HepG2 (cell line): ENCODE results near the gene MAMSTR. TPM values are rescaled to one million over a fixed set of nuclear protein-coding genes. Genes with fewer than 3 reads are reported as not detected.

Experiments used
- AHR ChIP-seq: IDR thresholded peaks from 2 replicates; pipeline ENCODE4 v1.6.1; 2018; ENCODE audit warnings: missing genetic modification reagents, missing compliant biosample characterization
- EEA1 ChIP-seq: sonication (generic); formaldehyde crosslinking; IDR thresholded peaks from 2 replicates; pipeline ENCODE4 v1.5.1; 2020; ENCODE audit warnings: mild to moderate bottlenecking, missing genetic modification reagents, borderline replicate concordance
- HDAC2 ChIP-seq: sonication (generic); formaldehyde crosslinking; IDR thresholded peaks from 2 replicates; pipeline ENCODE4 v1.4.0; 2020; ENCODE audit warnings: missing genetic modification reagents
- HOXA5 ChIP-seq: sonication (generic); formaldehyde crosslinking; IDR thresholded peaks from 2 replicates; pipeline ENCODE4 v1.4.0; 2020; ENCODE audit warnings: missing genetic modification reagents
- MEIS1 ChIP-seq: sonication (generic); formaldehyde crosslinking; IDR thresholded peaks from 2 replicates; pipeline ENCODE4 v1.9.0; 2021; ENCODE audit warnings: mild to moderate bottlenecking, missing genetic modification reagents, moderate library complexity, borderline replicate concordance
- NCOA2 ChIP-seq: sonication (generic); formaldehyde crosslinking; IDR thresholded peaks from 2 replicates; pipeline ENCODE4 v1.8.0; 2022; ENCODE audit warnings: inconsistent platforms
- NFE2L2 ChIP-seq: fragments of 150-350 bp; IDR thresholded peaks from 2 replicates; pipeline ENCODE4 v1.6.1; 2014; ENCODE audit warnings: low read length
- NR2C2 ChIP-seq: sonication (generic); formaldehyde crosslinking; IDR thresholded peaks from 2 replicates; pipeline ENCODE4 v1.4.0; 2020; ENCODE audit warnings: missing genetic modification reagents, mild to moderate bottlenecking, moderate library complexity, borderline replicate concordance
- RXRA ChIP-seq: sonication (generic); formaldehyde crosslinking; IDR thresholded peaks from 2 replicates; pipeline ENCODE4 v1.5.1; 2020; ENCODE audit warnings: missing genetic modification reagents
- SOX13 ChIP-seq, 3 experiments: fragments of 450-650 bp in 1 of 3; sonication (generic) in 1 of 3; formaldehyde crosslinking in 1 of 3; IDR thresholded peaks in 2 of 3; conservative IDR thresholded peaks in 1 of 3; 2 replicates each; pipeline versions ENCODE4 v1.5.0 to v1.6.1; 2016 to 2020; ENCODE audit warnings: antibody characterized with exemption in 1 of 3, mild to moderate bottlenecking in 1 of 3, missing compliant biosample characterization in 1 of 3, missing genetic modification reagents in 1 of 3, moderate library complexity in 1 of 3
- U2AF1 ChIP-seq: fragments of 200-400 bp; formaldehyde crosslinking; optimal IDR thresholded peaks from 2 replicates; pipeline ENCODE3; 2017; ENCODE audit warnings: mild to moderate bottlenecking, low read depth, low read length
- ZNF558 ChIP-seq: sonication (generic); formaldehyde crosslinking; IDR thresholded peaks from 2 replicates; pipeline ENCODE4 v1.9.0; 2022; ENCODE audit warnings: mild to moderate bottlenecking, missing genetic modification reagents, borderline replicate concordance
- polyA plus RNA-seq, 8 experiments: library from polyadenylated mRNA; depleted of rRNA in 3 of 8; stranded (reverse) in 7 of 8; unstranded in 1 of 8; fragments of >200 nt; fragmentation: Illumina TruSeq in 4 of 8; extraction: Trizol in 4 of 8; gene quantifications; 2 replicates each; pipeline versions ENCODE4 v1.2.1 to v1.2.3, GENCODE V29; 2011 to 2016; ENCODE audit warnings: low read depth in 4 of 8, missing spikeins in 1 of 8, mixed read lengths in 1 of 8; ENCODE audit not compliant: insufficient read depth in 1 of 8
- total RNA-seq, 5 experiments: library from RNA; depleted of rRNA; stranded (reverse); fragments of >200 nt; fragmentation: Illumina TruSeq; extraction: Trizol; gene quantifications; 2 replicates each; pipeline ENCODE4 v1.2.3, GENCODE V29; 2016; ENCODE audit warnings: low read depth in 1 of 5
- TF ChIP-seq, protein P1 (sequence below): sonication (generic); formaldehyde crosslinking; IDR thresholded peaks from 2 replicates; pipeline ENCODE4 v1.4.0; 2020; ENCODE audit warnings: low read depth, missing genetic modification reagents
- TF ChIP-seq, protein P2 (sequence below): sonication (generic); formaldehyde crosslinking; IDR thresholded peaks from 2 replicates; pipeline ENCODE4 v1.4.0; 2020; ENCODE audit warnings: missing genetic modification reagents
- TF ChIP-seq, protein P3 (sequence below): sonication (generic); formaldehyde crosslinking; IDR thresholded peaks from 2 replicates; pipeline ENCODE4 v1.5.1; 2020; ENCODE audit warnings: mild to moderate bottlenecking, missing genetic modification reagents, moderate library complexity
- TF ChIP-seq, protein P4 (sequence below): sonication (generic); formaldehyde crosslinking; IDR thresholded peaks from 2 replicates; pipeline ENCODE4 v1.8.1; 2023; ENCODE audit warnings: mild to moderate bottlenecking, moderate library complexity, missing genetic modification reagents
- TF ChIP-seq, protein P5 (sequence below): IDR thresholded peaks from 2 replicates; pipeline ENCODE4 v1.6.1; 2016; ENCODE audit warnings: low read depth, control low read depth

Gene MAMSTR
- total and polyA plus RNA-seq, 2 of the 13 experiments (the other 11 are each of a cell fraction or from before 2014, with no cell fraction given): 2.2 to 2.4 TPM

DNA sequence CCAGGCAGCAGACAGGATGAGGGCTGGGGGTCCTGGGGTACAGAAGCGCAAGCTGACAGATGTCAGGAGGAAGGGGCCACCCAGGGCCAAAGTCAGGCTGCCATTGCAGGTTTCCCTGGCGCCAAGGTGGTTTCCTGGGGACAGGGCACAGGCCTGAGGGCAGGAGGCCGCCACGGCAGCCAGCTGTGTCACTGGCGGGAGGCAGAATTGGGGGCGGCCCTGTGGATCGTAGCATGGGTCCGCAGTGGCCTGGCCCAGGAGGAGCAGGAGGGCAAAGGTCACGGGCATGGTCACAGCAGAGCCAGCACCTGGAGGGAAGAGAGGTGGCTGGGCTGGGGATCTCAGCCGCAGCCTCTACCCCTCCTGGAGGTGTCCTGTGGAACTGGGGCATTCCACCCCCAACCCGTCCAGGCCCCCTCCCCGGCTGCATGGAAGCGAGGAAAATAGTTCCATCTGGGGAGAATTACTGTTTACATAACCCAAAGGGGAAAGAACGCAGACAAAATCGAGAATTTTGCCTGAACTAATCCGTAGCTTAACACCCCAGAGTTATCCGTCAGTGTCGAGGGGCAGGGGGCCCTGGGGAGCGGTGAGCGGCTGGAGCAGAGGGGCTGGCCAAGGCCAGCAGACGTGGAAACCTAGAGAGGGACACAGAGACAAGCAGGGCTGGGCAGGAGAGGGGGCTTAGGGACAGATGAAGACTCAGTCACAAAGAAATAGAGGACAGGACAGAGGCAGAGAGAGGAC lies 48.7 kb downstream of the MAMSTR start (continued):
- TF ChIP-seq EEA1 (CRISPR knock-in tag) (no peak), NFE2L2 (no peak), SOX13 (IDR thresholded peaks at IDR 0.05) (no peak), SOX13 (CRISPR knock-in tag; conservative IDR thresholded peaks at IDR 0.05 in 1 of 2, IDR thresholded peaks at IDR 0.05 in 1 of 2) (no peak), RXRA (CRISPR knock-in tag) (0 out of 2 replicates have a peak, but pooled peaks have one; percentile 16), HOXA5 (CRISPR knock-in tag) (no peak), NCOA2 (CRISPR knock-in tag) (no peak), AHR (CRISPR knock-in tag) (no peak), HDAC2 (no peak), U2AF1 (no peak), MEIS1 (no peak), ZNF558 (no peak), NR2C2 (peak; percentile 67)
- TF ChIP-seq, protein P1, sequence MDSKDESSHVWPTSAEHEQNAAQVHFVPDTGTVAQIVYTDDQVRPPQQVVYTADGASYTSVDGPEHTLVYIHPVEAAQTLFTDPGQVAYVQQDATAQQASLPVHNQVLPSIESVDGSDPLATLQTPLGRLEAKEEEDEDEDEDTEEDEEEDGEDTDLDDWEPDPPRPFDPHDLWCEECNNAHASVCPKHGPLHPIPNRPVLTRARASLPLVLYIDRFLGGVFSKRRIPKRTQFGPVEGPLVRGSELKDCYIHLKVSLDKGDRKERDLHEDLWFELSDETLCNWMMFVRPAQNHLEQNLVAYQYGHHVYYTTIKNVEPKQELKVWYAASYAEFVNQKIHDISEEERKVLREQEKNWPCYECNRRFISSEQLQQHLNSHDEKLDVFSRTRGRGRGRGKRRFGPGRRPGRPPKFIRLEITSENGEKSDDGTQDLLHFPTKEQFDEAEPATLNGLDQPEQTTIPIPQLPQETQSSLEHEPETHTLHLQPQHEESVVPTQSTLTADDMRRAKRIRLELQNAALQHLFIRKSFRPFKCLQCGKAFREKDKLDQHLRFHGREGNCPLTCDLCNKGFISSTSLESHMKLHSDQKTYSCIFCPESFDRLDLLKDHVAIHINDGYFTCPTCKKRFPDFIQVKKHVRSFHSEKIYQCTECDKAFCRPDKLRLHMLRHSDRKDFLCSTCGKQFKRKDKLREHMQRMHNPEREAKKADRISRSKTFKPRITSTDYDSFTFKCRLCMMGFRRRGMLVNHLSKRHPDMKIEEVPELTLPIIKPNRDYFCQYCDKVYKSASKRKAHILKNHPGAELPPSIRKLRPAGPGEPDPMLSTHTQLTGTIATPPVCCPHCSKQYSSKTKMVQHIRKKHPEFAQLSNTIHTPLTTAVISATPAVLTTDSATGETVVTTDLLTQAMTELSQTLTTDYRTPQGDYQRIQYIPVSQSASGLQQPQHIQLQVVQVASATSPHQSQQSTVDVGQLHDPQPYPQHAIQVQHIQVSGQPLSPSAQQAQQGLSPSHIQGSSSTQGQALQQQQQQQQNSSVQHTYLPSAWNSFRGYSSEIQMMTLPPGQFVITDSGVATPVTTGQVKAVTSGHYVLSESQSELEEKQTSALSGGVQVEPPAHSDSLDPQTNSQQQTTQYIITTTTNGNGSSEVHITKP (CRISPR knock-in tag): no peak
- TF ChIP-seq, protein P2, sequence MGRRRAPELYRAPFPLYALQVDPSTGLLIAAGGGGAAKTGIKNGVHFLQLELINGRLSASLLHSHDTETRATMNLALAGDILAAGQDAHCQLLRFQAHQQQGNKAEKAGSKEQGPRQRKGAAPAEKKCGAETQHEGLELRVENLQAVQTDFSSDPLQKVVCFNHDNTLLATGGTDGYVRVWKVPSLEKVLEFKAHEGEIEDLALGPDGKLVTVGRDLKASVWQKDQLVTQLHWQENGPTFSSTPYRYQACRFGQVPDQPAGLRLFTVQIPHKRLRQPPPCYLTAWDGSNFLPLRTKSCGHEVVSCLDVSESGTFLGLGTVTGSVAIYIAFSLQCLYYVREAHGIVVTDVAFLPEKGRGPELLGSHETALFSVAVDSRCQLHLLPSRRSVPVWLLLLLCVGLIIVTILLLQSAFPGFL (CRISPR knock-in tag): no peak
- TF ChIP-seq, protein P3, sequence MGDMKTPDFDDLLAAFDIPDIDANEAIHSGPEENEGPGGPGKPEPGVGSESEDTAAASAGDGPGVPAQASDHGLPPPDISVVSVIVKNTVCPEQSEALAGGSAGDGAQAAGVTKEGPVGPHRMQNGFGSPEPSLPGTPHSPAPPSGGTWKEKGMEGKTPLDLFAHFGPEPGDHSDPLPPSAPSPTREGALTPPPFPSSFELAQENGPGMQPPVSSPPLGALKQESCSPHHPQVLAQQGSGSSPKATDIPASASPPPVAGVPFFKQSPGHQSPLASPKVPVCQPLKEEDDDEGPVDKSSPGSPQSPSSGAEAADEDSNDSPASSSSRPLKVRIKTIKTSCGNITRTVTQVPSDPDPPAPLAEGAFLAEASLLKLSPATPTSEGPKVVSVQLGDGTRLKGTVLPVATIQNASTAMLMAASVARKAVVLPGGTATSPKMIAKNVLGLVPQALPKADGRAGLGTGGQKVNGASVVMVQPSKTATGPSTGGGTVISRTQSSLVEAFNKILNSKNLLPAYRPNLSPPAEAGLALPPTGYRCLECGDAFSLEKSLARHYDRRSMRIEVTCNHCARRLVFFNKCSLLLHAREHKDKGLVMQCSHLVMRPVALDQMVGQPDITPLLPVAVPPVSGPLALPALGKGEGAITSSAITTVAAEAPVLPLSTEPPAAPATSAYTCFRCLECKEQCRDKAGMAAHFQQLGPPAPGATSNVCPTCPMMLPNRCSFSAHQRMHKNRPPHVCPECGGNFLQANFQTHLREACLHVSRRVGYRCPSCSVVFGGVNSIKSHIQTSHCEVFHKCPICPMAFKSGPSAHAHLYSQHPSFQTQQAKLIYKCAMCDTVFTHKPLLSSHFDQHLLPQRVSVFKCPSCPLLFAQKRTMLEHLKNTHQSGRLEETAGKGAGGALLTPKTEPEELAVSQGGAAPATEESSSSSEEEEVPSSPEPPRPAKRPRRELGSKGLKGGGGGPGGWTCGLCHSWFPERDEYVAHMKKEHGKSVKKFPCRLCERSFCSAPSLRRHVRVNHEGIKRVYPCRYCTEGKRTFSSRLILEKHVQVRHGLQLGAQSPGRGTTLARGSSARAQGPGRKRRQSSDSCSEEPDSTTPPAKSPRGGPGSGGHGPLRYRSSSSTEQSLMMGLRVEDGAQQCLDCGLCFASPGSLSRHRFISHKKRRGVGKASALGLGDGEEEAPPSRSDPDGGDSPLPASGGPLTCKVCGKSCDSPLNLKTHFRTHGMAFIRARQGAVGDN: peak; percentile 44
- TF ChIP-seq, protein P4, sequence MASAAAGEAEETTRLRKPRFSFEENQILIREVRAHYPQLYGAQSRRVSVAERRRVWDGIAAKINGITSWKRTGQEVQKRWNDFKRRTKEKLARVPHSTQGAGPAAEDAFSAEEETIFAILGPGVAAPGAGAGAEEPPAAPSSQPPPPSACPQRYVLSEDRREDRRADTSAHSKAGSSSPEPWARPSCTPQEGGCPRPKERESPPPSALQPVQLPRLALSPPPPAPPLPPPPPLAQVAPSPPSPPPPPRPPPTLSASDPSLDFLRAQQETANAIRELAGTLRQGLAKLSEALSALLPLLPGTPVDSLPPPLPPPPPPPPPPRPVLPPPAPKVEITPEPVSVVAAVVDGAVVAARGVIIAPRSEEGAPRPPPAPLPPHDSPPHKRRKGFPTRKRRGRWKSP: no peak
- TF ChIP-seq, protein P5, sequence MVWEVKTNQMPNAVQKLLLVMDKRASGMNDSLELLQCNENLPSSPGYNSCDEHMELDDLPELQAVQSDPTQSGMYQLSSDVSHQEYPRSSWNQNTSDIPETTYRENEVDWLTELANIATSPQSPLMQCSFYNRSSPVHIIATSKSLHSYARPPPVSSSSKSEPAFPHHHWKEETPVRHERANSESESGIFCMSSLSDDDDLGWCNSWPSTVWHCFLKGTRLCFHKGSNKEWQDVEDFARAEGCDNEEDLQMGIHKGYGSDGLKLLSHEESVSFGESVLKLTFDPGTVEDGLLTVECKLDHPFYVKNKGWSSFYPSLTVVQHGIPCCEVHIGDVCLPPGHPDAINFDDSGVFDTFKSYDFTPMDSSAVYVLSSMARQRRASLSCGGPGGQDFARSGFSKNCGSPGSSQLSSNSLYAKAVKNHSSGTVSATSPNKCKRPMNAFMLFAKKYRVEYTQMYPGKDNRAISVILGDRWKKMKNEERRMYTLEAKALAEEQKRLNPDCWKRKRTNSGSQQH (CRISPR knock-in tag): no peak
